Measurements from ENCODE around the gene SP100.
"Not testable (repeated sequence)": the region's sequence is repeated elsewhere in the genome, so short reads cannot be mapped to it uniquely, and the experiment has no call there.

The SP100 gene

GRCh38 chr2:230416061-230416721, at the start of gene SP100:
SP100 (plus strand) TSS chr2:230416201; CDS start chr2:230416297, 96 bp downstream.
- in situ Hi-C loops (cut with HindIII; ENCODE audit: low pct_ligation_motif_present, low pct_unique_long_range_greater_than_20kb, low sequenced_read_pairs): no loop called here
- peak; percentile 90 for DNase-seq

GRCh38 chr2:230382108-230382507, 33.9 kb upstream of the SP100 start:
- in situ Hi-C loops (cut with HindIII; ENCODE audit: low pct_ligation_motif_present, low pct_unique_long_range_greater_than_20kb, low sequenced_read_pairs): no loop called here
- DNase-seq: no peak

- in situ Hi-C loops (cut with HindIII; ENCODE audit: low pct_ligation_motif_present, low pct_unique_long_range_greater_than_20kb, low sequenced_read_pairs): no loop called here
- no peak for DNase-seq
These were observed 32.5 kb upstream of the SP100 start for GRCh38 chr2:230383453-230383852.

- no peak for DNase-seq
- in situ Hi-C loops (cut with HindIII; ENCODE audit: low pct_ligation_motif_present, low pct_unique_long_range_greater_than_20kb, low sequenced_read_pairs): no loop called here
These were observed 31.0 kb upstream of the SP100 start for GRCh38 chr2:230384986-230385385.

- no peak for DNase-seq
- in situ Hi-C loops (cut with HindIII; ENCODE audit: low pct_ligation_motif_present, low pct_unique_long_range_greater_than_20kb, low sequenced_read_pairs): no loop called here
These were observed 21.7 kb upstream of the SP100 start for GRCh38 chr2:230394301-230394700.

- in situ Hi-C loops (cut with HindIII; ENCODE audit: low pct_ligation_motif_present, low pct_unique_long_range_greater_than_20kb, low sequenced_read_pairs); DNase-seq: not testable (repeated sequence)
These were observed 17.3 kb upstream of the SP100 start for GRCh38 chr2:230398698-230399097.

GRCh38 chr2:230400041-230400440, 16.0 kb upstream of the SP100 start:
- no peak for DNase-seq
- in situ Hi-C loops (cut with HindIII; ENCODE audit: low pct_ligation_motif_present, low pct_unique_long_range_greater_than_20kb, low sequenced_read_pairs): no loop called here

- in situ Hi-C loops (cut with HindIII; ENCODE audit: low pct_ligation_motif_present, low pct_unique_long_range_greater_than_20kb, low sequenced_read_pairs): no loop called here
- no peak for DNase-seq
These were observed 15.5 kb upstream of the SP100 start for GRCh38 chr2:230400454-230400853.

GRCh38 chr2:230401026-230401425, 15.0 kb upstream of the SP100 start:
- in situ Hi-C loops (cut with HindIII; ENCODE audit: low pct_ligation_motif_present, low pct_unique_long_range_greater_than_20kb, low sequenced_read_pairs); DNase-seq: not testable (repeated sequence)

GRCh38 chr2:230403746-230404145, 12.3 kb upstream of the SP100 start:
- no peak for DNase-seq
- in situ Hi-C loops (cut with HindIII; ENCODE audit: low pct_ligation_motif_present, low pct_unique_long_range_greater_than_20kb, low sequenced_read_pairs): no loop called here

- DNase-seq: no peak
- in situ Hi-C loops (cut with HindIII; ENCODE audit: low pct_ligation_motif_present, low pct_unique_long_range_greater_than_20kb, low sequenced_read_pairs): no loop called here
These were observed 10.2 kb upstream of the SP100 start for GRCh38 chr2:230405824-230406223.

GRCh38 chr2:230408244-230408842, 7.7 kb upstream of the SP100 start:
- in situ Hi-C loops (cut with HindIII; ENCODE audit: low pct_ligation_motif_present, low pct_unique_long_range_greater_than_20kb, low sequenced_read_pairs): no loop called here
- no peak for DNase-seq

- in situ Hi-C loops (cut with HindIII; ENCODE audit: low pct_ligation_motif_present, low pct_unique_long_range_greater_than_20kb, low sequenced_read_pairs); DNase-seq: not testable (repeated sequence)
These were observed 6.7 kb upstream of the SP100 start for GRCh38 chr2:230409316-230409715.

- in situ Hi-C loops (cut with HindIII; ENCODE audit: low pct_ligation_motif_present, low pct_unique_long_range_greater_than_20kb, low sequenced_read_pairs): no loop called here
- no peak for DNase-seq
These were observed 5.7 kb upstream of the SP100 start for GRCh38 chr2:230410263-230410662.

GRCh38 chr2:230410861-230411569, 5.0 kb upstream of the SP100 start:
- no peak for DNase-seq
- in situ Hi-C loops (cut with HindIII; ENCODE audit: low pct_ligation_motif_present, low pct_unique_long_range_greater_than_20kb, low sequenced_read_pairs): no loop called here

- peak; percentile 78 for DNase-seq
- in situ Hi-C loops (cut with HindIII; ENCODE audit: low pct_ligation_motif_present, low pct_unique_long_range_greater_than_20kb, low sequenced_read_pairs): no loop called here
These were observed 4.2 kb upstream of the SP100 start for GRCh38 chr2:230411570-230412370.

- in situ Hi-C loops (cut with HindIII; ENCODE audit: low pct_ligation_motif_present, low pct_unique_long_range_greater_than_20kb, low sequenced_read_pairs): no loop called here
- DNase-seq: no peak
These were observed 3.7 kb upstream of the SP100 start for GRCh38 chr2:230412371-230412711.

GRCh38 chr2:230412846-230413245, 3.2 kb upstream of the SP100 start:
- in situ Hi-C loops (cut with HindIII; ENCODE audit: low pct_ligation_motif_present, low pct_unique_long_range_greater_than_20kb, low sequenced_read_pairs): no loop called here
- no peak for DNase-seq

- DNase-seq: peak; percentile 9
- in situ Hi-C loops (cut with HindIII; ENCODE audit: low pct_ligation_motif_present, low pct_unique_long_range_greater_than_20kb, low sequenced_read_pairs): no loop called here
These were observed 2.5 kb upstream of the SP100 start for GRCh38 chr2:230413479-230413878.

Data from ACHN (cell line).